HepG2 (cell line): Measurements from ENCODE around the gene SHLD3. TPM values are rescaled to one million over a fixed set of nuclear protein-coding genes. Genes with fewer than 3 reads are reported as not detected.

Source experiments
- AGO1 ChIP-seq: fragments of 200-400 bp; formaldehyde crosslinking; IDR thresholded peaks from 2 replicates; pipeline ENCODE4 v1.6.1; 2017; ENCODE audit warnings: mild to moderate bottlenecking, low read depth, low read length, moderate library complexity; ENCODE audit not compliant: poor library complexity, severe bottlenecking
- DBP ChIP-seq: sonication (generic); formaldehyde crosslinking; IDR thresholded peaks from 2 replicates; pipeline ENCODE4 v1.4.0; 2020; ENCODE audit warnings: missing genetic modification reagents; ENCODE audit errors: not compliant biosample characterization
- IKZF5 ChIP-seq: IDR thresholded peaks from 2 replicates; pipeline ENCODE4 v1.6.1; 2018; ENCODE audit warnings: missing genetic modification reagents, mild to moderate bottlenecking, missing compliant biosample characterization
- KIAA2018 ChIP-seq: sonication (generic); formaldehyde crosslinking; IDR thresholded peaks from 2 replicates; pipeline ENCODE4 v1.5.0; 2020; ENCODE audit warnings: mild to moderate bottlenecking, missing genetic modification reagents, borderline replicate concordance
- POLR2G ChIP-seq: fragments of 200-400 bp; formaldehyde crosslinking; IDR thresholded peaks from 2 replicates; pipeline ENCODE4 v1.6.1; 2018; ENCODE audit warnings: mild to moderate bottlenecking, low read depth, low read length, moderate library complexity
- RXRB ChIP-seq: IDR thresholded peaks from 2 replicates; pipeline ENCODE4 v1.6.1; 2016; ENCODE audit warnings: borderline replicate concordance, missing genetic modification reagents, missing compliant biosample characterization
- SETDB1 ChIP-seq: sonication (generic); formaldehyde crosslinking; IDR thresholded peaks from 2 replicates; pipeline ENCODE4 v1.5.1; 2020; ENCODE audit warnings: missing genetic modification reagents, mild to moderate bottlenecking, borderline replicate concordance
- TARDBP ChIP-seq: sonication (generic); formaldehyde crosslinking; IDR thresholded peaks from 2 replicates; pipeline ENCODE4 v1.8.0; 2022; ENCODE audit warnings: mild to moderate bottlenecking, missing genetic modification reagents
- TP53 ChIP-seq: sonication (generic); formaldehyde crosslinking; conservative IDR thresholded peaks from 2 replicates; pipeline ENCODE4 v1.4.0; 2020; ENCODE audit warnings: missing genetic modification reagents
- ZBTB42 ChIP-seq: sonication (generic); formaldehyde crosslinking; IDR thresholded peaks from 2 replicates; pipeline ENCODE4 v1.5.0; 2020; ENCODE audit warnings: mild to moderate bottlenecking, missing genetic modification reagents
- ZMYM4 ChIP-seq: sonication (generic); formaldehyde crosslinking; IDR thresholded peaks from 2 replicates; pipeline ENCODE4 v1.8.1; 2023; ENCODE audit warnings: mild to moderate bottlenecking, missing genetic modification reagents
- ZNF101 ChIP-seq: sonication (generic); formaldehyde crosslinking; IDR thresholded peaks from 2 replicates; pipeline ENCODE4 v1.4.0; 2020; ENCODE audit warnings: mild to moderate bottlenecking, low read depth, missing genetic modification reagents, borderline replicate concordance
- ZNF24 ChIP-seq: fragments of 450-650 bp; IDR thresholded peaks from 2 replicates; pipeline ENCODE4 v1.6.1; 2017; ENCODE audit warnings: antibody characterized with exemption, mild to moderate bottlenecking
- ZNF780A ChIP-seq: sonication (generic); formaldehyde crosslinking; IDR thresholded peaks from 2 replicates; pipeline ENCODE4 v1.8.0; 2022; ENCODE audit warnings: mild to moderate bottlenecking, missing genetic modification reagents, moderate library complexity
- polyA plus RNA-seq, 8 experiments: library from polyadenylated mRNA; depleted of rRNA in 3 of 8; stranded (reverse) in 7 of 8; unstranded in 1 of 8; fragments of >200 nt; fragmentation: Illumina TruSeq in 4 of 8; extraction: Trizol in 4 of 8; gene quantifications; 2 replicates each; pipeline versions ENCODE4 v1.2.1 to v1.2.3, GENCODE V29; 2011 to 2016; ENCODE audit warnings: low read depth in 4 of 8, missing spikeins in 1 of 8, mixed read lengths in 1 of 8; ENCODE audit not compliant: insufficient read depth in 1 of 8
- total RNA-seq, 5 experiments: library from RNA; depleted of rRNA; stranded (reverse); fragments of >200 nt; fragmentation: Illumina TruSeq; extraction: Trizol; gene quantifications; 2 replicates each; pipeline ENCODE4 v1.2.3, GENCODE V29; 2016; ENCODE audit warnings: low read depth in 1 of 5
- TF ChIP-seq, protein P1 (sequence below): sonication (generic); formaldehyde crosslinking; IDR thresholded peaks from 2 replicates; pipeline ENCODE4 v1.4.0; 2020; ENCODE audit warnings: missing genetic modification reagents
- TF ChIP-seq, protein P2 (sequence below): sonication (generic); formaldehyde crosslinking; IDR thresholded peaks from 2 replicates; pipeline ENCODE4 v1.4.0; 2020; ENCODE audit warnings: missing genetic modification reagents

SHLD3 gene
- total and polyA plus RNA-seq, 2 of the 13 experiments (the other 11 are each of a cell fraction or from before 2014, with no cell fraction given), result 3.6 to 6.8 TPM

DNA sequence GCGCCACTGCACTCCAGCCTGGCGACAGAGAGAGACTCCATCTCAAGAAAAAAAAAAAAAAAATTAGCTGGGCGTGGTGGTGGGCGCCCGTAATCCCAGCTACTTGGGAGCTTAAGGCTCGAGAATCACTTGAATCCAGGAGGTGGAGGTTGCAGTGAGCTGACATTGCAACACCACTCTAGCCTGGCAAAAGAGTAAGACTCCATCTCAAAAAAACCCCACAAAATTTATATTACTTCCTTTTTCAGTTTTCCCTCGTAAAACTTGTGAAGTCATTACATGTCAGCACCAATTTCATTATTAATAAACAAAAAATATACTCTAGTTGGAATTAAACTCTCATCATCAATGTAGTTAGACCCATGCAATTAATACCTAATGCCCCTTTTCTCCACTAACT lies 43.9 kb downstream of the SHLD3 start (continued):
- TF ChIP-seq KIAA2018 (CRISPR knock-in tag), result no peak
- TF ChIP-seq RXRB (CRISPR knock-in tag), result no peak
- TF ChIP-seq ZMYM4, result no peak
- no peak for TF ChIP-seq ZNF101 (CRISPR knock-in tag)
- TF ChIP-seq IKZF5 (CRISPR knock-in tag), result no peak
- no peak for TF ChIP-seq ZNF780A (CRISPR knock-in tag)
- TF ChIP-seq TP53 (CRISPR knock-in tag), result no peak
- TF ChIP-seq DBP, result no peak
- TF ChIP-seq, protein P1, sequence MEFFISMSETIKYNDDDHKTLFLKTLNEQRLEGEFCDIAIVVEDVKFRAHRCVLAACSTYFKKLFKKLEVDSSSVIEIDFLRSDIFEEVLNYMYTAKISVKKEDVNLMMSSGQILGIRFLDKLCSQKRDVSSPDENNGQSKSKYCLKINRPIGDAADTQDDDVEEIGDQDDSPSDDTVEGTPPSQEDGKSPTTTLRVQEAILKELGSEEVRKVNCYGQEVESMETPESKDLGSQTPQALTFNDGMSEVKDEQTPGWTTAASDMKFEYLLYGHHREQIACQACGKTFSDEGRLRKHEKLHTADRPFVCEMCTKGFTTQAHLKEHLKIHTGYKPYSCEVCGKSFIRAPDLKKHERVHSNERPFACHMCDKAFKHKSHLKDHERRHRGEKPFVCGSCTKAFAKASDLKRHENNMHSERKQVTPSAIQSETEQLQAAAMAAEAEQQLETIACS (CRISPR knock-in tag), result no peak
- TF ChIP-seq, protein P2, sequence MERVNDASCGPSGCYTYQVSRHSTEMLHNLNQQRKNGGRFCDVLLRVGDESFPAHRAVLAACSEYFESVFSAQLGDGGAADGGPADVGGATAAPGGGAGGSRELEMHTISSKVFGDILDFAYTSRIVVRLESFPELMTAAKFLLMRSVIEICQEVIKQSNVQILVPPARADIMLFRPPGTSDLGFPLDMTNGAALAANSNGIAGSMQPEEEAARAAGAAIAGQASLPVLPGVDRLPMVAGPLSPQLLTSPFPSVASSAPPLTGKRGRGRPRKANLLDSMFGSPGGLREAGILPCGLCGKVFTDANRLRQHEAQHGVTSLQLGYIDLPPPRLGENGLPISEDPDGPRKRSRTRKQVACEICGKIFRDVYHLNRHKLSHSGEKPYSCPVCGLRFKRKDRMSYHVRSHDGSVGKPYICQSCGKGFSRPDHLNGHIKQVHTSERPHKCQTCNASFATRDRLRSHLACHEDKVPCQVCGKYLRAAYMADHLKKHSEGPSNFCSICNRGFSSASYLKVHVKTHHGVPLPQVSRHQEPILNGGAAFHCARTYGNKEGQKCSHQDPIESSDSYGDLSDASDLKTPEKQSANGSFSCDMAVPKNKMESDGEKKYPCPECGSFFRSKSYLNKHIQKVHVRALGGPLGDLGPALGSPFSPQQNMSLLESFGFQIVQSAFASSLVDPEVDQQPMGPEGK (CRISPR knock-in tag), result no peak
- TF ChIP-seq SETDB1 (CRISPR knock-in tag), result no peak
- no peak for TF ChIP-seq ZBTB42
- TF ChIP-seq POLR2G, result no peak
- no peak for TF ChIP-seq ZNF24
- TF ChIP-seq TARDBP (CRISPR knock-in tag), result no peak
- no peak for TF ChIP-seq AGO1
